ENCODE measurements around the gene GAMT. TPM values are rescaled to one million over a fixed set of nuclear protein-coding genes. Genes with fewer than 3 reads are reported as not detected.

The GAMT gene
- total and polyA plus RNA-seq, 5 experiments from 2014 or later, result 14.0 to 33.6 (median 29.4) TPM

DNA sequence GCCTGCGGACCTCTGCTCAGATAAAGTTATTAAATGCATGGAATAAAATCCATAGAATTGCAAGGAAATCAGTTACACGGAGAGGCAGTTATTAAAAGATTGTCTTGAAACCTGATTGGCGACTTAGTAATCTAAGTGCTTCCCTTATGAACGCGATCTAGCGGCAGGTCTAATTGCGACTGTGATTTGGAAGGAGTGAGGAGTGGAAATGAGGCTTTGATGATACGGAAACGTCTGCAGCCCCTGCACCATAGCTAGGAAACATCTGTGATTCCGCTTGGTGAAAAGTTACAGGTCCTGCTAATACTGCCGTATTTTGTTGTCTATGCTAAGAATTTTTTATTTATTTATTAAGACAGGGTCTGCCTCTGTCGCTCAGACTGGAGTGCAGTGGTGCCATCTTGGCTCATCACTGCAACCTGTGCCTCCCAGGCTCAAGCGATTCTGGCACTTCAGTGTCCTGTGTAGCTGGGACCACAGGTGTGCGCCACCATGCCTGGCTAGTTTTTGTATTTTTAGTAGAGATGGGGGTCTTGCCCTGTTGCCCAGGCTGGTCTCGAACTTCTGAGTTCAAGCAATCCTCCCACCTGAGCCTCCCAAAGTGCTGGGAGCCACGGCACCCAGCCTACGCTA lies 16.7 kb downstream of the GAMT start:
- H3K4me1 Mint-ChIP-seq, result peaks cover 19 to 32% (median 28%) of the 10 kb centered on the region in 4 donors
- H3K27ac Mint-ChIP-seq, result peak overlapping the region; percentile 7 to 99 (median 68)
- peaks cover 0 to 5% (median 2%) of the 10 kb centered on the region in 5 donors for H3K27me3 Mint-ChIP-seq
- H3K9me3 Mint-ChIP-seq, result peaks cover 0 to 7% (median 0%) of the 10 kb centered on the region in 9 donors
- ATAC-seq (no peak), DNase-seq (peak in 1 of 10 donors; percentile 7)
- H3K36me3 Mint-ChIP-seq, result peaks cover 0 to 16% (median 4%) of the 10 kb centered on the region in 3 donors
- peak overlapping the region; percentile 63 to 98 (median 90) for H3K4me3 Mint-ChIP-seq
- POLR2A ChIA-PET, result interaction anchor here (0.5 to 2.0 kb wide), 4 partner anchors 12 to 138 kb away, joined by 3 to 8 read pairs (median 4); partner anchors contain the start of gene CIRBP

GRCh38 chr19:1384085-1384462 lies 17.3 kb downstream of the GAMT start:
- Mint-ChIP-seq H3K36me3 (peaks cover 0 to 11% (median 4%) of the 10 kb centered on the region in 3 donors), H3K27me3 (peaks cover 0 to 5% (median 2%) of the 10 kb centered on the region in 5 donors), H3K9me3 (peaks cover 0 to 7% (median 0%) of the 10 kb centered on the region in 9 donors), H3K4me3 (peak overlapping the region; percentile 63 to 98 (median 90)), H3K4me1 (peaks cover 19 to 32% (median 28%) of the 10 kb centered on the region in 4 donors), H3K27ac (peak overlapping the region in 9 of 10 donors; percentile 31 to 100 (median 84))
- POLR2A ChIA-PET, result interaction anchor here (0.5 to 2.0 kb wide), 4 partner anchors 13 to 138 kb away, joined by 3 to 8 read pairs (median 4); partner anchors contain the start of gene CIRBP
- DNase-seq, result no peak
- peak in 1 of 2 donors; percentile 3 for ATAC-seq

GRCh38 chr19:1383312-1384084 lies 17.8 kb downstream of the GAMT start, which contains the start of gene NDUFS7:
Gene NDUFS7 (plus strand): TSS chr19:1383907. CDS start chr19:1383927, 20 bp downstream.
- peaks cover 0 to 7% (median 0%) of the 10 kb centered on the region in 9 donors for H3K9me3 Mint-ChIP-seq
- H3K27me3 Mint-ChIP-seq, result peaks cover 0 to 5% (median 2%) of the 10 kb centered on the region in 5 donors
- peaks cover 19 to 32% (median 26%) of the 10 kb centered on the region in 4 donors for H3K4me1 Mint-ChIP-seq
- DNase-seq (peak; percentile 87 to 100 (median 94)), ATAC-seq (peak; percentile 87 to 89)
- peaks cover 0 to 8% (median 4%) of the 10 kb centered on the region in 3 donors for H3K36me3 Mint-ChIP-seq
- peak within 1 kb of the TSS; percentile 85 to 98 (median 94) for H3K4me3 Mint-ChIP-seq
- H3K27ac Mint-ChIP-seq, result peak within 1 kb of the TSS; percentile 94 to 100 (median 97)
- POLR2A ChIA-PET, result interaction anchor here (0.6 to 2.1 kb wide), 17 partner anchors 11 to 676 kb away, joined by 3 to 15 read pairs (median 4); partner anchors contain the start of genes CIRBP, FAM174C and REEP6

- H3K4me3 Mint-ChIP-seq, result peak overlapping the region; percentile 85 to 98 (median 94)
These were observed 18.4 kb downstream of the GAMT start for GRCh38 chr19:1383017-1383311.

GRCh38 chr19:1382250-1382649 lies 19.1 kb downstream of the GAMT start:
- no peak overlapping the region for H3K4me3 Mint-ChIP-seq
- H3K27me3 Mint-ChIP-seq, result peaks cover 0 to 5% (median 2%) of the 10 kb centered on the region in 5 donors
- peaks cover 0 to 7% (median 0%) of the 10 kb centered on the region in 9 donors for H3K9me3 Mint-ChIP-seq
- H3K36me3 Mint-ChIP-seq, result peaks cover 0 to 6% (median 4%) of the 10 kb centered on the region in 3 donors
- no peak overlapping the region for H3K27ac Mint-ChIP-seq
- DNase-seq (no peak), ATAC-seq (no peak)
- POLR2A ChIA-PET, result interaction anchor here (0.6 to 2.1 kb wide), 9 partner anchors 18 to 1500 kb away, joined by 3 to 15 read pairs (median 5); partner anchors contain the start of genes CIRBP and FAM174C
- H3K4me1 Mint-ChIP-seq, result peaks cover 18 to 32% (median 25%) of the 10 kb centered on the region in 4 donors

More at GRCh38 chr19:1383017-1383311, 18.4 kb downstream of the GAMT start:
- H3K36me3 Mint-ChIP-seq, result peaks cover 0 to 8% (median 4%) of the 10 kb centered on the region in 3 donors
- peaks cover 19 to 32% (median 25%) of the 10 kb centered on the region in 4 donors for H3K4me1 Mint-ChIP-seq
- H3K27ac Mint-ChIP-seq, result peak overlapping the region; percentile 94 to 100 (median 97)
- no peak for ATAC-seq
- POLR2A ChIA-PET, result interaction anchor here (0.5 to 2.1 kb wide), 17 partner anchors 10 to 1224 kb away, joined by 3 to 15 read pairs (median 4); partner anchors contain the start of genes CIRBP, FAM174C and REEP6
- DNase-seq, result no peak
- peaks cover 0 to 5% (median 2%) of the 10 kb centered on the region in 5 donors for H3K27me3 Mint-ChIP-seq
- peaks cover 0 to 7% (median 0%) of the 10 kb centered on the region in 9 donors for H3K9me3 Mint-ChIP-seq

DNA sequence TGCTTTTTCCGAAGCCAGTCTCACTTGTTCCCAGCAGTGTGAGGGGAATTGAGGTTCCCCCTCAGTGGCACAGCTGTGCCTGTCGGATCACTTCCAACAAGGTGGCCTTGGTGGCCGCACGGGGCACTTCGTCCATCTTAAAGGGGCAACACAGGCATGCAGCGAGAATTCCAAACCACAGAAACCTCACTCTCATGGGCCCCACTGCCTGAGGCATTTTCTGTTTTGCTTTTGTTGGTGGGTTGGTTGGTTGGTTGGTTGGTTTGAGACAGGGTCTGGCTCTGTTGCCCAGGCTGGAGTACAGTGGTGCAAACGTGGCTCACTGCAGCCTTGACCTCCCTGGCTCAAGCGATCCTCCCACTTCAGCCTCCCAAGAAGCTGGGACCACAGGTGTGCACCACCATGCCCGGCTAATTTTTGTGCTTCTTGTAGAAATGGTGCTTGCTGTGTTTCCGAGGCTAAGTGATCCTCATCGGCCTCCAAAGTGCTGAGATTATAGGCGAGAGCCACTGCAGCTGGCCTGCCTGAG lies 21.3 kb downstream of the GAMT start:
- ATAC-seq (no peak), DNase-seq (no peak)
- Mint-ChIP-seq H3K4me3 (no peak overlapping the region), H3K27ac (no peak overlapping the region), H3K4me1 (peaks cover 14 to 19% (median 18%) of the 10 kb centered on the region in 4 donors), H3K27me3 (peaks cover 0 to 5% (median 2%) of the 10 kb centered on the region in 5 donors), H3K9me3 (peaks cover 0 to 7% (median 0%) of the 10 kb centered on the region in 9 donors), H3K36me3 (peaks cover 0 to 10% (median 4%) of the 10 kb centered on the region in 3 donors)
- POLR2A ChIA-PET, result no interaction called here

DNA sequence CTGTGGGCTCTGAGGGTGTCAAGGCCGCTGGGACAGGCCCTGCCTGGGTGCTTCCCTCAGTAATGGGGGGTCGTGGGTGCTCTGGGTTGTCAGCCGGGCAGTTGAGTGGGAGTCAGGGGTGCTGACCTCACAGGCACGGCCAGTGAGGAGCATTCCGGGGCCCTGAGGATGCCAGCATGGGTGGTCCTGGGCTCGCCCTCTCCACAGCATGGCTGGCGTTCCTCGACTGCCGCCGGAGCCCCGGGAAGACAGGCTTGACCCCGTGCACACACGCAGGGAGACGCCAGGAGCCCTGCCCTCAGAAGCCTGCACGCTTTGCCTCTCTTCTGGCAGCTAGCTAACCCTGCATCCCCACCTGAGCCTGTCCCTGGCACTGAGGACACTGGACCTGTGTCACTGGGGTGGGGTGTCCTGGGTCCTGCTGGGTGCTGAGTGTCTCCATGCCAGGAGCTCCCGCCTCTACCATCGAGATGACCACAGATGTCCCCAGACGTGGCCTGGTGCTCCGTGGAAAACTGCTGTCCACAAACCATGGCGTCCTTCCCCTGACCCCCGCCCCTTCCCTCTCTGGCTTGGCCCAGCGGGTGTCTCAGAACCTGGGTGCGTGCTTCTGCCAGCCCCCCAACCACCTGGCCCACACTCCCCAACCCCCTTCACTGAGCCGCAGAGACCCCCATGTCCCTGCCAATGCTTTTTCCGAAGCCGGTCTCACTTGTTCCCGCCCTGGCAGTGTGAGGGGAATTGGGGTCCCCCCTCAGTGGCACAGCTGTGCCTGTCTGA lies 22.0 kb downstream of the GAMT start:
- ATAC-seq (no peak), DNase-seq (no peak)
- no peak overlapping the region for H3K27ac Mint-ChIP-seq
- peaks cover 0 to 5% (median 2%) of the 10 kb centered on the region in 5 donors for H3K27me3 Mint-ChIP-seq
- POLR2A ChIA-PET, result no interaction called here
- H3K36me3 Mint-ChIP-seq, result peaks cover 0 to 13% (median 4%) of the 10 kb centered on the region in 3 donors
- no peak overlapping the region for H3K4me3 Mint-ChIP-seq
- H3K4me1 Mint-ChIP-seq, result peaks cover 10 to 14% (median 12%) of the 10 kb centered on the region in 4 donors
- peaks cover 0 to 7% (median 0%) of the 10 kb centered on the region in 9 donors for H3K9me3 Mint-ChIP-seq

GRCh38 chr19:1377965-1378785 lies 23.2 kb downstream of the GAMT start:
- H3K4me3 Mint-ChIP-seq, result no peak overlapping the region
- ATAC-seq, result no peak
- peaks cover 0 to 16% (median 0%) of the 10 kb centered on the region in 3 donors for H3K36me3 Mint-ChIP-seq
- no peak overlapping the region for H3K27ac Mint-ChIP-seq
- DNase-seq, result no peak
- H3K4me1 Mint-ChIP-seq, result peaks cover 5 to 6% (median 6%) of the 10 kb centered on the region in 4 donors
- POLR2A ChIA-PET, result no interaction called here
- H3K9me3 Mint-ChIP-seq, result peaks cover 0 to 3% (median 0%) of the 10 kb centered on the region in 9 donors
- H3K27me3 Mint-ChIP-seq, result peaks cover 0 to under 1% (median 0%) of the 10 kb centered on the region in 5 donors

- DNase-seq (no peak), ATAC-seq (no peak)
- Mint-ChIP-seq H3K4me3 (no peak overlapping the region), H3K4me1 (peaks cover 0 to 3% (median under 1%) of the 10 kb centered on the region in 4 donors), H3K27me3 (no peaks in the 10 kb centered on the region), H3K27ac (no peak overlapping the region), H3K9me3 (no peaks in the 10 kb centered on the region), H3K36me3 (peaks cover 0 to 21% (median 0%) of the 10 kb centered on the region in 3 donors)
- POLR2A ChIA-PET, result no interaction called here
These were observed 24.0 kb downstream of the GAMT start for GRCh38 chr19:1377176-1377964.

DNA sequence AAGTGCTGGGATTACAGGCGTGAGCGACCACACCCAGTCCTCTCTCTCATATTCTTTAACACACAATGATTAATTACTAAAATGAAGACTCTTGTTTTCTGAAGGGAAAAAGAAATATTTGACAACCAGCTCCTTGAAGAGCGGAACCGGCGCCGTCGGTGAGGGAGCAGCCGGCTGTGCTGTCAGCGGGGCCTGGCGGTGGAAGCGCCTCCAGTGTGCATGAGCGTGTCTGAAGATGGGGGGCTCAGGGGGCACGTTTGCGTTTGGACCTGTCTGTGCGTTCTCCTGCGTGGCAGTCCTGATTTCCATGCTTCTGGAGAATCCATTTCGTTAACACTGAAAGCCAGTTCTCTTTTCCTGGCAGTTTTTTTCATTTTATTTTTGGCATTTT lies 24.9 kb downstream of the GAMT start:
- Mint-ChIP-seq H3K36me3 (peaks cover 0 to 28% (median 0%) of the 10 kb centered on the region in 3 donors), H3K9me3 (no peaks in the 10 kb centered on the region), H3K4me3 (no peak overlapping the region), H3K27me3 (no peaks in the 10 kb centered on the region), H3K4me1 (peaks cover 0 to 3% (median under 1%) of the 10 kb centered on the region in 4 donors), H3K27ac (peak overlapping the region in 1 of 10 donors; percentile 59)
- ATAC-seq (no peak), DNase-seq (no peak)
- POLR2A ChIA-PET, result no interaction called here

Data from naive thymus-derived CD8-positive, alpha-beta T cell (primary cell).